ENCODE data around the gene LRCH4.

The LRCH4 gene

GRCh38 chr7:100582041-100582579, 3.8 kb downstream of the LRCH4 start:
- no peak for DNase-seq (ENCODE audit: low read depth, low spot score)

GRCh38 chr7:100580466-100581283, 5.3 kb downstream of the LRCH4 start:
- DNase-seq (ENCODE audit: low read depth, low spot score) = no peak

GRCh38 chr7:100578246-100579183, 7.4 kb downstream of the LRCH4 start:
- DNase-seq (ENCODE audit: low read depth, low spot score) = no peak

GRCh38 chr7:100577507-100577906, 8.4 kb downstream of the LRCH4 start:
- DNase-seq (ENCODE audit: low read depth, low spot score) = no peak

GRCh38 chr7:100577103-100577502, 8.8 kb downstream of the LRCH4 start:
- DNase-seq (ENCODE audit: low read depth, low spot score) = no peak

GRCh38 chr7:100576384-100576993, 9.4 kb downstream of the LRCH4 start:
- DNase-seq (ENCODE audit: low read depth, low spot score) = no peak

- no peak for DNase-seq (ENCODE audit: low read depth, low spot score)
These were observed 10.1 kb downstream of the LRCH4 start for GRCh38 chr7:100575746-100576383.

- no peak for DNase-seq (ENCODE audit: low read depth, low spot score)
These were observed 10.7 kb downstream of the LRCH4 start for GRCh38 chr7:100575206-100575631.

- DNase-seq (ENCODE audit: low read depth, low spot score) = no peak
These were observed 11.3 kb downstream of the LRCH4 start for GRCh38 chr7:100574362-100575205.

- no peak for DNase-seq (ENCODE audit: low read depth, low spot score)
These were observed 12.1 kb downstream of the LRCH4 start, which contains the start of gene SAP25 for GRCh38 chr7:100573691-100574361. Gene SAP25 (minus strand): TSS chr7:100573900. CDS start chr7:100573742, 158 bp downstream.

- DNase-seq (ENCODE audit: low read depth, low spot score) = no peak
These were observed 12.8 kb downstream of the LRCH4 start for GRCh38 chr7:100572949-100573675.

GRCh38 chr7:100572281-100572948, 13.5 kb downstream of the LRCH4 start:
- DNase-seq (ENCODE audit: low read depth, low spot score) = no peak

GRCh38 chr7:100571829-100572116, 14.2 kb downstream of the LRCH4 start:
- no peak for DNase-seq (ENCODE audit: low read depth, low spot score)

GRCh38 chr7:100570954-100571828, 14.7 kb downstream of the LRCH4 start:
- no peak for DNase-seq (ENCODE audit: low read depth, low spot score)

- DNase-seq (ENCODE audit: low read depth, low spot score) = no peak
These were observed 16.8 kb downstream of the LRCH4 start for GRCh38 chr7:100568896-100569844.

- DNase-seq (ENCODE audit: low read depth, low spot score) = no peak
These were observed 17.6 kb downstream of the LRCH4 start for GRCh38 chr7:100568176-100568895.

Data from smooth muscle cell of the brain vasculature (primary cell).